Transverse colon (tissue), 4 donors: ENCODE results near the gene DBNDD1. TPM values are rescaled to one million over a fixed set of nuclear protein-coding genes. Genes with fewer than 3 reads are reported as not detected.

ENCODE experiments used
- DNase-seq: peaks from one replicate; pipeline ENCODE4 v3.0.0-alpha.2; 2019
- H3K27ac ChIP-seq, 4 donors: fragments of 200-600 bp; sonication (generic); 2 replicates each; pipeline ENCODE4 v1.5.1; 2016 to 2018; ENCODE audit warnings: inconsistent platforms in 4 of 4
- H3K27me3 ChIP-seq: fragments of 200-600 bp; sonication (generic); 2 replicates; pipeline ENCODE4 v1.5.1; 2017; ENCODE audit warnings: inconsistent platforms
- H3K36me3 ChIP-seq, 4 donors: fragments of 200-600 bp; sonication (generic); 2 replicates each; pipeline ENCODE4 v1.5.1; 2017 to 2019; ENCODE audit warnings: inconsistent platforms in 4 of 4
- H3K4me1 ChIP-seq, 4 donors: fragments of 200-600 bp; sonication (generic); 2 replicates each; pipeline ENCODE4 v1.5.1; 2017 to 2020; ENCODE audit warnings: inconsistent platforms in 4 of 4
- H3K4me3 ChIP-seq, 4 donors: fragments of 200-600 bp; sonication (generic); 1 replicate in 1 of 4; 2 replicates in 3 of 4; pipeline versions ENCODE4 v1.5.1 to v1.6.1; 2017 to 2019; ENCODE audit warnings: inconsistent platforms in 4 of 4
- H3K9me3 ChIP-seq, 2 donors: fragments of 200-600 bp; sonication (generic); 2 replicates each; pipeline ENCODE4 v1.5.1; 2017 to 2019; ENCODE audit warnings: inconsistent platforms in 2 of 2
- CTCF ChIP-seq, 5 experiments: fragments of 200-600 bp in 3 of 5; fragments of 450-650 bp in 2 of 5; sonication (generic) in 3 of 5; IDR thresholded peaks; 1 replicate in 2 of 5; 2 replicates in 3 of 5; pipeline ENCODE4 v1.5.1; 2016 to 2017; ENCODE audit warnings: antibody characterized with exemption in 5 of 5, inconsistent platforms in 3 of 5, mild to moderate bottlenecking in 2 of 5, moderate library complexity in 1 of 5
- EP300 ChIP-seq: sonication (generic); formaldehyde crosslinking; IDR thresholded peaks from one replicate; pipeline ENCODE4 v1.6.1; 2017; ENCODE audit warnings: antibody characterized with exemption, low read depth
- POLR2A ChIP-seq: fragments of 450-650 bp; IDR thresholded peaks from one replicate; pipeline ENCODE4 v1.6.1; 2016; ENCODE audit warnings: antibody characterized with exemption, mild to moderate bottlenecking, moderate library complexity
- POLR2AphosphoS5 ChIP-seq, 3 donors: sonication (generic); formaldehyde crosslinking; IDR thresholded peaks; one replicate each; pipeline ENCODE4 v1.6.1; 2016; ENCODE audit warnings: antibody characterized with exemption in 3 of 3
- WGBS, 2 donors: methylation state at CpG; one replicate each; pipeline ENCODE4 v1.1.5; 2018; ENCODE audit warnings: low coverage in 1 of 2; 5-methylcytosine and 5-hydroxymethylcytosine counted together
- in situ Hi-C, 4 donors: fragments of 200-750 bp; cut with MboI; loops; one replicate each; pipeline versions ENCODE4 v1.15.0 to v1.15.1; 2017; ENCODE audit warnings: low sequenced_read_pairs in 3 of 4, low pct_ligation_motif_present in 1 of 4, low pct_unique_long_range_greater_than_20kb in 1 of 4
- intact Hi-C: fragments of 100-400 bp; cut with DNase I; formaldehyde crosslinking; loops from one replicate; pipeline ENCODE4 v1.15.1; 2023; ENCODE audit warnings: low total_unique reads
- total RNA-seq, 4 donors: library from RNA; depleted of rRNA; stranded (reverse); fragments of >200 nt; gene quantifications; one replicate each; pipeline ENCODE4 v1.1.0, GENCODE V29; 2016

DBNDD1 gene
- total RNA-seq, 4 donors from 2014 or later = 6.8 to 33.7 (median 14.2) TPM

GRCh38 chr16:90048737-90049330 lies 29.6 kb upstream of the DBNDD1 start:
- H3K4me3 ChIP-seq = no peak overlapping the region
- peaks cover 9 to 19% (median 14%) of the 10 kb centered on the region in 4 donors for H3K4me1 ChIP-seq
- no peak overlapping the region for H3K27ac ChIP-seq
- no peaks in the 10 kb centered on the region for H3K9me3 ChIP-seq
- DNase-seq = no peak
- H3K27me3 ChIP-seq = peaks cover 23% of the 10 kb centered on the region
- in situ Hi-C loops = no loop called here
- H3K36me3 ChIP-seq = no peaks in the 10 kb centered on the region
- WGBS, 2 donors = 82 to 85% methylated on average over 15 to 19 of the region's 19 CpGs
- intact Hi-C loops = no loop called here
- no peak for TF ChIP-seq CTCF (IDR thresholded peaks at IDR 0.05)
- TF ChIP-seq POLR2AphosphoS5 (IDR thresholded peaks at IDR 0.05) = no peak
- no peak for TF ChIP-seq POLR2A
- TF ChIP-seq EP300 = no peak

- no peak for TF ChIP-seq EP300
- TF ChIP-seq POLR2AphosphoS5 (IDR thresholded peaks at IDR 0.05) = no peak
- TF ChIP-seq CTCF (IDR thresholded peaks at IDR 0.05) = no peak
- no peak for TF ChIP-seq POLR2A
- no peak overlapping the region for H3K27ac ChIP-seq
- 21 to 33% methylated on average over 6 to 12 of the region's 12 CpGs for WGBS, 2 donors
- H3K4me3 ChIP-seq = no peak overlapping the region
- peaks cover 23% of the 10 kb centered on the region for H3K27me3 ChIP-seq
- intact Hi-C loops (no loop called here), in situ Hi-C loops (no loop called here)
- no peak for DNase-seq
- peaks cover 9 to 19% (median 14%) of the 10 kb centered on the region in 4 donors for H3K4me1 ChIP-seq
- no peaks in the 10 kb centered on the region for H3K36me3 ChIP-seq
- no peaks in the 10 kb centered on the region for H3K9me3 ChIP-seq
These were observed 29.1 kb upstream of the DBNDD1 start for GRCh38 chr16:90048347-90048722.

GRCh38 chr16:90047714-90048346 lies 28.6 kb upstream of the DBNDD1 start:
- WGBS, 2 donors = 32% methylated on average over 20 of the region's 59 CpGs; no CpG with 5 or more reads in 1 of the 2 donors
- Histone ChIP-seq H3K4me1 (peaks cover 9 to 19% (median 14%) of the 10 kb centered on the region in 4 donors), H3K36me3 (no peaks in the 10 kb centered on the region), H3K4me3 (peak overlapping the region in 3 of 4 donors; percentile 23 to 45 (median 37)), H3K27me3 (peaks cover 23% of the 10 kb centered on the region), H3K27ac (no peak overlapping the region), H3K9me3 (no peaks in the 10 kb centered on the region)
- TF ChIP-seq CTCF (IDR thresholded peaks at IDR 0.05) = no peak
- no peak for TF ChIP-seq POLR2A
- TF ChIP-seq EP300 = no peak
- TF ChIP-seq POLR2AphosphoS5 (IDR thresholded peaks at IDR 0.05) = no peak
- intact Hi-C loops (no loop called here), in situ Hi-C loops (no loop called here)
- DNase-seq = no peak

GRCh38 chr16:90046971-90047713 lies 27.9 kb upstream of the DBNDD1 start:
- Histone ChIP-seq H3K27ac (no peak overlapping the region), H3K27me3 (peaks cover 23% of the 10 kb centered on the region), H3K9me3 (no peaks in the 10 kb centered on the region), H3K36me3 (no peaks in the 10 kb centered on the region), H3K4me3 (peak overlapping the region; percentile 20 to 45 (median 30)), H3K4me1 (peaks cover 9 to 19% (median 14%) of the 10 kb centered on the region in 4 donors)
- intact Hi-C loops = no loop called here
- in situ Hi-C loops = no loop called here
- WGBS, 2 donors = 7% methylated on average over 27 of the region's 40 CpGs; no CpG with 5 or more reads in 1 of the 2 donors
- TF ChIP-seq POLR2A = no peak
- no peak for TF ChIP-seq CTCF (IDR thresholded peaks at IDR 0.05)
- no peak for TF ChIP-seq POLR2AphosphoS5 (IDR thresholded peaks at IDR 0.05)
- TF ChIP-seq EP300 = no peak
- peak; percentile 54 for DNase-seq
